Dermis blood vessel endothelial cell (primary cell): ENCODE data around the gene FAM241A. TPM values are rescaled to one million over a fixed set of nuclear protein-coding genes. Genes with fewer than 3 reads are reported as not detected.
A peak's percentile ranks its signal among the peaks of the same experiment; 100 is the strongest.

Source experiments
- DNase-seq: peaks from one replicate; pipeline ENCODE4 v3.0.0; 2010
- total RNA-seq: library from RNA; depleted of rRNA; stranded (reverse); fragments of >200 nt; gene quantifications from 2 replicates; pipeline ENCODE4 v1.2.3, GENCODE V29; 2014

FAM241A gene
- total RNA-seq, 1 donor from 2014 or later, result 20.3 TPM

GRCh38 chr4:112214390-112215264 lies 69.4 kb downstream of the FAM241A start:
- peak; percentile 51 for DNase-seq

- no peak for DNase-seq
Observed at GRCh38 chr4:112219826-112220366, 74.6 kb downstream of the FAM241A start.

- no peak for DNase-seq
Observed at GRCh38 chr4:112222219-112222955, 77.1 kb downstream of the FAM241A start.

- DNase-seq, result no peak
Observed at GRCh38 chr4:112225157-112225556, 79.9 kb downstream of the FAM241A start.

GRCh38 chr4:112230879-112231778 lies 85.9 kb downstream of the FAM241A start:
- DNase-seq, result peak; percentile 98

- DNase-seq, result peak; percentile 85
Observed at GRCh38 chr4:112231779-112232713, 86.8 kb downstream of the FAM241A start, which contains the start of gene AP1AR. TSS of gene AP1AR (plus strand) at chr4:112231787. CDS start at chr4:112232092, 305 bp downstream.

- DNase-seq, result peak; percentile 91
Observed at GRCh38 chr4:112234952-112235609, 89.8 kb downstream of the FAM241A start.

- DNase-seq, result no peak
Observed at GRCh38 chr4:112236040-112236439, 90.8 kb downstream of the FAM241A start.

GRCh38 chr4:112238833-112239232 lies 93.6 kb downstream of the FAM241A start:
- DNase-seq, result no peak

Other genes with a start within 250 kb of the FAM241A start
- gene AP1AR, start 86.3 kb downstream of the FAM241A start, total RNA-seq, result 37.7 and 39.3 TPM in 2 replicates
- gene TIFA, start 140.4 kb downstream of the FAM241A start, total RNA-seq, result 14.3 and 17.0 TPM in 2 replicates
- 4.0 and 4.4 TPM in 2 replicates for gene ALPK1, start 151.9 kb downstream of the FAM241A start, total RNA-seq